ENCODE data around the gene PTGR2. TPM values are rescaled to one million over a fixed set of nuclear protein-coding genes. Genes with fewer than 3 reads are reported as not detected.

PTGR2 gene
- total and polyA plus RNA-seq, 2 donors (not counting 3 experiments of a cell fraction or from before 2014, with no cell fraction given): 1.1 to 5.6 TPM

GRCh38 chr14:73823339-73823885 is 28.2 kb upstream of the PTGR2 start:
- no peaks in the 10 kb centered on the region for H3K9me1 ChIP-seq (replicated peaks; ENCODE audit: control insufficient read depth, extremely low read depth, insufficient read depth, low read length)
- H3K9ac ChIP-seq (replicated peaks; ENCODE audit: extremely low read depth, insufficient read depth, low read length): no peak overlapping the region
- dilution Hi-C loops (cut with MboI; ENCODE audit: extremely low pct_ligation_motif_present, low sequenced_read_pairs) (no loop called here), intact Hi-C loops (cut with micrococcal nuclease) (no loop called here)
- H3K27ac ChIP-seq (ENCODE audit: insufficient read depth, low read depth, low read length): no peak overlapping the region
- ChIA-PET CTCF (interaction anchor here (9.5 kb wide), 1 partner anchor 95 kb away, joined by 131 read pairs; no protein-coding TSS in a partner anchor), POLR2A (no interaction called here)
- H3K4me3 ChIP-seq (replicated peaks in 1 of 3; ENCODE audit: insufficient read depth in 1 of 3, low read depth in 1 of 3, low read length in 3 of 3): no peak overlapping the region
- H3K36me3 ChIP-seq (ENCODE audit: control insufficient read depth in 2 of 2, extremely low read depth in 1 of 2, insufficient read depth in 2 of 2, low read length in 2 of 2): no peaks in the 10 kb centered on the region
- DNase-seq (ENCODE audit: low read depth, low spot score) (no peak), FAIRE-seq (no peak)
- H3K79me2 ChIP-seq (ENCODE audit: control insufficient read depth, insufficient read depth, low read length): no peaks in the 10 kb centered on the region
- TF ChIP-seq POLR2AphosphoS5 (IDR thresholded peaks at IDR 0.05; ENCODE audit: insufficient read depth, low read depth, low read length) (no peak), EZH2 (IDR thresholded peaks at IDR 0.05; ENCODE audit: borderline replicate concordance, low read depth, low read length, severe bottlenecking) (no peak), MYC (IDR thresholded peaks at IDR 0.05; ENCODE audit: low read depth, low read length) (no peak), MAX (IDR thresholded peaks at IDR 0.05; ENCODE audit: insufficient read depth, insufficient read length) (no peak), FOS (IDR thresholded peaks at IDR 0.05; ENCODE audit: borderline replicate concordance, insufficient read depth, low read length) (no peak), JUN (IDR thresholded peaks at IDR 0.05; ENCODE audit: borderline replicate concordance, insufficient read depth, insufficient read length, low read depth) (no peak), GATA2 (IDR thresholded peaks at IDR 0.05; ENCODE audit: insufficient read depth, insufficient read length, low read depth, low read length) (no peak), POLR2A (IDR thresholded peaks at IDR 0.05; ENCODE audit: low read depth, low read length) (no peak), CTCF (IDR thresholded peaks at IDR 0.05; ENCODE audit: extremely low read depth in 1 of 2, insufficient read depth in 1 of 2, low read depth in 1 of 2, low read length in 2 of 2) (no peak)
- H3K9me3 ChIP-seq (replicated peaks; ENCODE audit: control insufficient read depth, insufficient read depth, low read length): no peaks in the 10 kb centered on the region
- peak overlapping the region; percentile 42 for H2AFZ ChIP-seq (ENCODE audit: low read depth, low read length)
- H3K4me2 ChIP-seq (ENCODE audit: insufficient read depth, low read length): no peak overlapping the region
- H3K27me3 ChIP-seq (ENCODE audit: control insufficient read depth in 2 of 2, insufficient read depth in 2 of 2, low read length in 2 of 2): no peaks in the 10 kb centered on the region
- H3K4me1 ChIP-seq (ENCODE audit: control insufficient read depth, extremely low read depth, insufficient read depth, low read length): peaks cover 2% of the 10 kb centered on the region
- no peaks in the 10 kb centered on the region for H4K20me1 ChIP-seq (replicated peaks; ENCODE audit: control insufficient read depth, extremely low read depth, insufficient read depth, low read length)
- no TSS peak for BruUV-seq (replicated peaks)

Data from endothelial cell of umbilical vein (primary cell).